ENCODE measurements around the gene TMA16.
A peak's percentile ranks its signal among the peaks of the same experiment; 100 is the strongest.
"Not testable (repeated sequence)": the region's sequence is repeated elsewhere in the genome, so short reads cannot be mapped to it uniquely, and the experiment has no call there.

TMA16 gene

DNA sequence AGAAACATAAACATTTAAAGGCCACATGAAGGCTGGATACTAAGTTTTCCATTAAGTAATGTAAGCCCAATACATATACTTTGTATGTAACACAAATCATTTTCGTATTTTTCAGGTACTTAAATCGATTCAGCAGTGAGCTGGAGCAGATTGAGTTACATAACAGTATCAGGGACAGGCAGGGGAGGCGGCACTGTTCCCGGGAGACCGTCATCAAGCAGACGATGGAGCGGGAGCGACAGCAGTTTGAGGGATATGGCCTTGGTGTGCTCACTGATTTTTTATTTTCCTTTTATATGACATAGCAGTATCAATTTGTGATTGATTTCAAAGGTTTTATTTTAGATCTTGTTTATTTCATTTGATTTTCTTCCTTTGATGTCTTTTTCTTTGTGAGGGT, 20.7 kb downstream of the TMA16 start:
- DNase-seq (ENCODE audit: low read depth in 2 of 2): no peak

DNA sequence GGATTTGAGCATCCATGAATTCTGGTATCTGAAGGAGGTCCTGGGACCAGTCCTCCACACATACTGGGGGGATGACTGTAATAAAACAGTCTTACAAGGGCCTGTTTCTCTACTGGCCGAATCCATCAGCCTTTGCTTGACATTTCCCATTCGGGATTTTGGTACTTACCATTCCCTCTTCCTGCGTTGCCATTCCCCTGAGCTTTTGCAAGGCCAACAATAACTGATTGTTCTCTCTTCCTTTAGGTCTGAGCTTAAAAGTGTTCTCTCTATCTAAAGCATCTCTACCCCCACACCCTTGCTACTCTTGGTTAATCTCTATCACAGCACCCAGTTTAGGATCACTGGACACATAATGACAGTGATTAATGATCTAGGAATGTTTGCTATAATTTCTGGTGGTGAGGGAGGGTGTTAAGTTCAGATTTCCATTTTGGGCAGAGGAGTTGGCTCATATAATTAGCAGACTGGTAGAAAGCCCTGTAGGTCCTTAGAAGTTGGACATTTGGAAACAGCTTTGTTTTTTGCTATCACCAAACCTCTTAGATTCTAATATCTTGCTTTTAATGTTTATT, 29.4 kb downstream of the TMA16 start:
- DNase-seq (ENCODE audit: low read depth in 2 of 2): no peak

DNA sequence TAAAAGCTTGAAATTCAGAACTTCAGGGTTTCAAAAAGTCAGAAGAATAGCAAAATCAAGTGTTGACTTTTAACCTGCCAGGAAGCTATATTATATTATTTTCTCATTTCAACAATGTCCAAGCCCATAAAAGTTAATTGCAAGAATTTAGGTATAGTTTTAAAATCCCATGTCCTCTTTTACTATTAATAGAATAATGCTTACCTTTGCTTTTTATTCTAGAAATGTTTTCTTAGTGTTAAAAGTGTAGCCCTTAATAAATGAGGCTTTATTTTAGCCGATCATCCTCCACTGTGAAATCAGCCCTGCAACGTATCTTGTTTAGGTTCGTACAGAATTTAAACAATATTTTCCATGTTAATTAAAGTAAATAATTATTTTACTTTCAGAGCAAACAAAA, 31.5 kb downstream of the TMA16 start:
- DNase-seq (ENCODE audit: low read depth in 2 of 2): no peak

DNA sequence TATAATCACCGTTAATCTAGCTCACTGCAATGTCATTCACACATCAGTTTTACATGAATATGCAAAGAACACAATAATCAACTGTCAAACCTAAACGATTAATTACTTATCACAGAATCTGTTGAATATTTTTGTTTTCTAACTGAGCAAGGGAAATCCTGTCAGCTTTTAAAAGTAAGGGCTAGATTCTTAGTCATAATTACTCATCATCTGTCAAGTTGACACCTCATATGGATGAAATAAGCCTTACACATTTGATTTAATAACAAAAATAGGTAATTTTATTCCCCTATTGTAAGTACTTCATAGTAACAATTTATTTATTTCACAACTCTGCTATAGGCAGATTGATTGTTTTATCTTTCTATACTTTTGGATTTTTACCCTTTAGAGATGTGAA, 32.7 kb downstream of the TMA16 start:
- no peak for DNase-seq (ENCODE audit: low read depth in 2 of 2)

DNA sequence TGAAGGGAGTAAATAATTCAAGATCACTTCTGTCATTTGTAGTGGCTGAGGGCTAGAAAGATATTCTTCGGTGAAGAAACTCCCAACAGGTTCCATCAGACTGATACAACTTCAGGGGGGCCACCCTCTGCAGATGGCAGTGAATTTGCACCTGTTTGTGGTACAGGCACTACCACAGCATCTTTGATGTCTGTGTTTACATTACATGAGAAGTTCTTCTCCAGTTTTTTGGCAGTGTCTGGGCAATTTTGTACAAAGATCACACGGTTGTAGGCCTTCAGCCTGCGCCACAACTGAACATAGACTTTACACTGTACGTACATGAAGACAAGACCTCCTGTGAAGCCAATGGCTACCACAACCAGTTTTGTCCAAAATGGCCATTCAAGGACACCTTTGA, 34.2 kb downstream of the TMA16 start:
- no peak for DNase-seq (ENCODE audit: low read depth in 2 of 2)

DNA sequence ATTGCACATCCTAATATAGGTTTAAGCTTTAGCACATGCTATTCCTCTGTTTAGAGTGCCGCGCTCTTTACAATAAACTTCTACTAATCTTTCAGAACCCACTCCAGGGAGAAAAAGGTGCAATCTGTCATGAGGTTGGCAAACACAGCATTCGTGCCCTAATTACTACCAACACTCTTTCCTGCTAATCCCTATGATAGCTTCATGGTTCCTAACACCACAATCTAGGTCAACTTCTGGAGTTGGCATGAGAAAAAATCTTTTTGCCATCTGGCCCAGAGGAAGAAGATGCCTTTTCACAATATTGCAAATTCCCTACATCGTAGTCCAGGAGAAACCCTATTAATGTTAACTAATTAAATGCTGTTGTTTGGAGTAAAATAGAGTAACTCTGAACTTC, 39.6 kb downstream of the TMA16 start:
- DNase-seq (ENCODE audit: low read depth in 2 of 2): no peak

DNA sequence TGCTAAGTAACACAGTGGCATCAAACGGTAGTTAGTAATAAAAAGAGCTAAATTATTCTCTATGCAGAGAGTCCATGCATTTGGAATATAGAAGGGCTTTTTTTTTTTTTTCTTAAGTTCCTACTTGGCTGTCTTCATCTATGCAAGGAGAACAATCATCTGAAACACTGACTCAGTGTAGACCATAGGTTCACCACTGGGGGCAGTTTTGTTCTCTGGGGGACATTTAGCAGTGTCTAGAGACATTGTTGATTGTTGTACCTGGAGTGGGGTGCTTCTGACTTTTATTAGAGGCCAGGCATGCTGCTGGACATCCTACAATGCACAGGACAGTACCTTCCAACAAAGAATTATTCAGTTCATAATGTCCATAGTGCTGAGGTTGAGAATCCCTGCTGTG, 41.2 kb downstream of the TMA16 start:
- DNase-seq (ENCODE audit: low read depth in 2 of 2): no peak

DNA sequence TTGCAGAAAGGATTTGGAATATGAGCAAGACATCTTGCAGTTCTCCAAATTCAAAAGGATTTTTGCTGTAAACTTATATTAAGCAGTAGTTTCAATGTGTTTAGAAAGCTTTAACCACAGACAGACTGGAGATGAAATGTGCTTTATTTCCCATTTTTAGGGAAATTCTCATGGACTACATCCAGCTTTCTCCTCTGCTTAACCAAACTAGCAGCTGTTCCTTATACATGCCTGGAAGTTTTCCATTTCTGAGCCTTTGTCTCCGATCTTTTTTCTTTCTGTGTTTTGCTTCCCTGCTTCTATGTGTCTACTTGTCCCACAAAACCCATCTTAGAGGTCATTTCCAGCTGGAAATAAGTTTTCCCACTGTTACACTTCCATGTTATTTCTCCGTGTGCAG, 41.6 kb downstream of the TMA16 start:
- no peak for DNase-seq (ENCODE audit: low read depth in 2 of 2)

DNA sequence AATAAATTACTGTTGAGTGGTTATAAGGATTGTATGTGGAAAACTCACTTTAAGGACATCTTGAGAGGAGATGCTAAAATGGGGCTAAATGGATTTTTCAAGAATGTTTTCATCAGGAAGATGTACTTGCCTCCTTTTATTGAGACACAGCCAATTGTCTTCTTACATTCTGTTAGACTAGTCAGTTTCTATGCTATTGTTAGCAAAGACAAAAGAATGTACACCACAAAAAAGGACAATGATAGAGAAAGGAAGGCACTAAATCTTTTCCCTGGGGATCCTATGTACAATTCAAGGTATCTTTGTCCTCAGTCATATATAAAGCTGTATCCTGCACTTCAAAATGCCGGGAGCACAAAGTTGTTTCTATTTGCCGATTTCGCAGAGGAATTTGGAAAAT, 42.6 kb downstream of the TMA16 start:
- no peak for DNase-seq (ENCODE audit: low read depth in 2 of 2)

DNA sequence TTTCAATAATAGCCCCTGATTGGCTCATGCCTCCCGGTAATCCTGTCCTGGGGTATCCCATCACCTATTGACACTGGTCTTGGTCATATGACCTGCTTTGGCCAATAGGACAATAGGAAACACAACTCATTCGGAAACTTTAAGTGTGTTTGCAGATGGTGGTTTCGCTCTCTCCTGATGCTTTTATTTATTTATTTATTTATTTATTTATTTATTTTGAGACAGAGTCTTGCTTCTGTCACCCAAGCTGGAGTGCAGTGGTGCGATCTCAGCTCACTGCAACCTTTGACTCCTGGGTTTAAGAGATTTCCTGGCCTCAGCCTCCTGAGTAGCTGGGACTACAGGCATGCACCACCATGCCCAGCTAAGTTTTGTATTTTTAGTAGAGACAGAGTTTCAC, 44.3 kb downstream of the TMA16 start:
- DNase-seq (ENCODE audit: low read depth in 2 of 2): not testable (repeated sequence)

DNA sequence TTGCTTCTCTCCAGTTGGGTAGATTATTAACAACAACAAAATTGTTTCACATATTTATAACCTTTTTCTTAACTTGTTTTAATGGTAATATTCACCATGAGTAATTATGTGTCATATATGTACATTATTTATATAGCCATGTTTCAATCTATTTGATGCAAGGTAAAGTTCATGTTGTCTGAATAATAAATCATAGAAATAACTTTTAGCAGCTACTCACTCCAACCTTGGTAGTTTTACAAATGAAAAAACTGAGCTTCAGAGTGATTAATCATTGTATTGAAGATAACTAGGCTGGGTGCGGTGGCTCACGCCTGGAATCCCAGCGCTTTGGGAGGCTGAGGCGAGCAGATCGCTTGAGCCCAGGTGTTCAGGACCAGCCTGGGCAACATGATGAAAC, 46.0 kb downstream of the TMA16 start:
- no peak for DNase-seq (ENCODE audit: low read depth in 2 of 2)

DNA sequence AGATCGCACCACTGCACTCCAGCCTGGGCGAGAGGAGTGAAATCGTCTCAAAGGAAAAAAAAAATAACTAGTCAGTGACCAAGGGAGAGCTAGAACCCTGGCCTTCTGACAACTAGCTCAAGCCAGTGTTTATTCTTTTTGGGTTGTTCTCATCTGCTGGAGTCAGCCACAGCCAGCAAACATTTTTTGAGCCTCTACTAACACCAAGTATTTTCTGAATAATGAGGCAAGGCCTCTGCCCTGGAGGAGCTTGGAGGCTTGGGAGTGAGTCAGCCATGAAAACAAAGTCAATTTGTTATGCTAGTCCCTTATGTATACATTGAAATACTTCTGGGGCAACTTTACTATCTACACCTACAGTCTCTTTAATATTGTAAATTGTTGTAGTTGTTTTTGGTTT, 46.5 kb downstream of the TMA16 start:
- no peak for DNase-seq (ENCODE audit: low read depth in 2 of 2)

DNA sequence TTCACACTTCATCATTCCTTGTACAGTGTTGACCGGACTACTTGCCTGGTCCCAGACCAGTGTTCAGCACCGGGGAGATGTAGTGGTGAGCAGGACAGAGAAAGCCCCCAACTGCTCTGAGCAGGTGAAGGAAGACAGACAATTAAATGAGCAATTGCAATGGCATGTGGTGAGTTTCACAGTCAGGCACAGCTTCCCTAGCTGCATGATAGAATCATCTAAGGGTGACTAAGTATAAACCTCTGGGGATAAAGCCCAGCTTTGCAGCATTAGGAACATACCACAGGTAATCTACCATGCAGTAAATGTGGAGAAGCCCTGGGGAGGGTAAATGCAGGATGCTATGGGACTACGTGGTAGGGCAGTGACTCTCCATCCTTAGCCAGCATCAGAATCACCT, 47.8 kb downstream of the TMA16 start:
- DNase-seq (ENCODE audit: low read depth in 2 of 2): no peak

DNA sequence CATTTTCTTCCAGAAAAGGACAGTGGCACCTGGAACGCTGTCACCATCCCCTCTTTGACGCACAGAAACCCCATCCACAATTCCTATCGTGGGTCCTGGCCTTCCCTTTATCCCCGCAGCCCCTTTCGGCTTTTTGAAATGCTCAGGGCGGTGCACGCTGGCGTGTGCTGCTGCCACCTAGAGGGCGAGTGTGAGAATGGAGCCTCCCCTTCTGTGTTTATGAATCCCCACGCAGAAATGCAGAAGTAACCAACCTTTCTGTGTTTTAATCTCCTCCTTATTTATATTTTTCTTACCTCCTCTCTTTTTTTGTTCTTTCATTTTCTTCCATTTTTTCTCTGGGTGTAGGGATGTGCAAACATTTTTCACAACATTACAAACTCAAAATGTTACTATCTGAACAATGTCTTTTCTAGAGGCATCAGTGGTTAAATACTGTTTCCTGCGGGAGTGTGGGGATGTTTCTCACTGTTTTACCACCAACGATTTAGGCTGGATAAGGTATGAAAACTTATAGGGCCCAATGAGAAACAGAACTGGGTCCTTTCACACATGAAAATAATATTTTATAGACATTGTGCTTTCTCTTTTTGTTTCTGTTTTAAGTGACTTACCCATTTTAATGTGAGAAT, 50.0 kb downstream of the TMA16 start:
- peak; percentile 42 to 55 for DNase-seq (ENCODE audit: low read depth in 2 of 2)

DNA sequence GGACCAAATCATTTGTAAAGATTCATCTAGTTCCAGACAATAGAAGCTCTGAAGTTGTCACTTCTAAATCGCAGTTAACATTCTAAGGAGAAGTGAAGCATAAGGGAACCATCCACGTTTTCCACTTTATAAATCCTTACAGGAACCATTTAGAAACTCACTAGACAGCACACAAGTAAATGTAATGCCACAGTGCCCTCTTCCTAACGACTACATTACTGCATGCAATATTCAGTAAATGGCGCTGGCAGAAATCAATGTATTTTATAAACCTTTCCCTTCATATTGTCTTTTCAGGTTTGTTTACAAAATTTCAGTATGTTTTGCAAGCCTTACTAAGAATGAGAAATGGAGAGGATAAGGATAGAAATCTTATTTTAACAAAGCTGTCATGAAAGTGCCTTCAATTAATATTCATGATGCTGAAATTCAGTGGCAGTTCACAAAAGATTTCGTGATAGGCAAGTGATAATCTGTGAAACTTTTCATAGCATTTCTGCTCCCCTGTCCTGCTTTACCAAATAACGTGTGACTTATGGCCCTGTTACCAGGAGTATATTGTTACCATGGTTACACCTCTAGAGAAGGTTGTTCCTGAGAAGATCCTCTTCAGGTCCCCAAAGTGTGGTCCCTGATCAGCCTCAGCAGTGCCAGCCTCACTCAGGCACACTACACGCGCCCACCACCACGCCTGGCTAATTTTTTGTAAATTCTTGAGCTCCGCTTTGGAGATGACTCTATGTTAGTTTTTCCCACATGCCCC, 54.2 kb downstream of the TMA16 start:
- no peak for DNase-seq (ENCODE audit: low read depth in 2 of 2)

DNA sequence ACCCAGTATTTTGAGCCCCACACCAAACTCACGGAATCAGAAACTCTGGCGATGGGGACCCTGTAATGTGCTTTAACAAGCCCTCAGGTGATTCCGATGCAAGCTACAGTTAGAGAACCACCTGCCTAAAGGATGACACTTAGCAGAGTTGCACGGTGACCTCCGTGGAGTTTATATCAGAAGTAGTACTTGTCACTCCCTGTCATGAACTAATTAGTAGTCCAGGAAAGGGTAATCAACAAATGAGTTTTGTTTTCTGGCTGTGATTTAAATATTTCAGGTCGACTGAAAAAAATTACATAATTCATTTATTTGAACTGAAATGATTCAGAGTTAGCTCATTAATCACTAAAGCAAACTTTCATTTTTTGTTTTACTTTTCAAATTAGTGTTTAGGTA, 56.4 kb downstream of the TMA16 start:
- DNase-seq (ENCODE audit: low read depth in 2 of 2): no peak

DNA sequence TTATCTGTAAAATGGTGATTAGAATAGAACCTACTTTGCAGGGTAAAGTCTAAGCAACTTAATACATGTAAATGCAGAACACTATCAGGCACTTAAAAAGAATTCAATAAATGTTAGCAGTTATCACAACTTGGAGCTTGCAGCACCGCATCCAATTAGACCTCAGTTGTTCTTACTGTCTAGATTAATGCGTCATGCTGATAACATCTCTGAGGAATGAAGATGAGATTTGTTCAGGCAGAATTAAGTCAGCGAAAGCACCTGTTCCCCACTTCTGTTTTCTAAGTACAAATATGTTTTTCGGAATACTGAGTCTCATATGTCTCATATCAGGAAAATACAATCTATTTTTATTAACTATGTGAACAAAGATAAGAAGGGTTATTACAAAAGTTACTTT, 58.7 kb downstream of the TMA16 start:
- no peak for DNase-seq (ENCODE audit: low read depth in 2 of 2)

DNA sequence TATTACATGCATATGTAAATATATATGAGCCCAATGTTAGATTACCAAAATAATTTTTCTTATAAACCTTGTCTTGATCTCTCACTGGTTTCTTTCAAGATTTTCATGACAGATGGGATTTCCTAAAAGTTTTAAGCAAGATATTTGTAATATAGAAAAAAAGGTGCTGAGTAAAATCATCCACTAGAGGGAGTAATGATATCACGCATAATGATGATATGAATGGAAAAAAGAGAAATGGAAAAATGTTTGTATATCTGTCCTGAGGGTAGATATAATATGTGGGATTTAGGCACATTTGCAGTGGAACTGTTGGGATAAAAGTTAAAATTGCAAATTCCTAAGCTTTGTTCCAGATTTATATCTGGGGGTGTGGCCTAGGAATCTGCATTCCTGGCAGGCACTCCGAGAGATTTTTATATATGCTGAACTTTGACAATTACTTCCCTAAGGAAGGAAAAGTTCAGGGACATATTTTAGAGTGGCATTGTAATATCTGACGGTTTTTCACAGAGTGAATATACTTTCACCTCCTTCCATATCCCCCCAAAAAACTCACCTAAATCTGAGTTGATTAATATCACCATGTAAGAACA, 60.5 kb downstream of the TMA16 start:
- no peak for DNase-seq (ENCODE audit: low read depth in 2 of 2)

DNA sequence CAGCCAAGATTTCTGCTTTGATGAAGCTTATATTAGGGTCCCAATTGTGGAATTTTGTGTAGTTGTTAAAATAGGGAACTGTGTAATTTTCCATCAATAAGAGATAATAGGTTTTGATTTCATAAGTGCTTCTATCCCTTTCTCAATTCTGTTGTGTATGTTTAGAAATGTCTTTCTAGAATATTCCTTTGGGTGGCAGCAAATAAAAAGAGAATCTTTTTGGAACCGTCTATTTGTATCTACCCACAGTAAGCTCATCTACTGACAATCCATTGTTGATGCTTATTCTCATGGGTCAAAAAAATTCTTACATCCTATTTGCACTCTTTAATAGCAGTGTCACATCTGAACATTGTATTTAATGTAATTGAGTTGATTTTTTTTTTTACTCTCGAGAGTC, 61.7 kb downstream of the TMA16 start:
- no peak for DNase-seq (ENCODE audit: low read depth in 2 of 2)

DNA sequence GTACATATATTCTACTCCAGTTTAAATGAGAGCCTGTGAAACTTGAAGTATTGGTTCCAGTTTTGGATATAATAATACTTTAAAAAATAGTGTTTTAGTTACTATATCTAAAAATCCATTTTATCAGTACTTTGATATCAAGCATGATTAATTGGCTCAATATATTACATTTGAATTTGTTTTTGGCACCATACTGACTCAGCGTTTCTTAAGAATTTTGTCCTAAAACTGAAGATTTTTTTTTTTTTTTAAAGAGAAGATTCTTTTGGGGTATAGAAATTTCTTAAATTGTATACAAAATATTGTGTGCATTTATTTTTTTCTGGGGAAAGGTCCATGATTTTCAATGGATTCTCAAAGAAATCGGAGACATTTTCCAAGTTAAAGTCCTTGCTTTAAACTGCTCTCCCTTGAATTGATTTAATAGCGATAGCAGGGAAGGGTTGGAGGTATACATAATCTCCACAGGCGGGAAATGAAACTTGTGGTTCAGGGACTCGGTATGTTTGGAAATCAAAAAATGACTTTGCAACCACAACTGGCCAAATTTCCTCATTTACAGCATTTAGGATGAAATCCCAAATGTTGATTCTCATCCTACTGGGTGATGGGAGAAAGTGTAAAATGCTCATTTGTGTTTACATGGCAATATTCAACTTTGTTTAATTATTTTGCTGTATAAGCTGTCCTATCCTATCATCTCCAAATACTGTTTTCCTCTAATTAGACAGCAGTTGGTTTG, 62.3 kb downstream of the TMA16 start:
- DNase-seq (ENCODE audit: low read depth in 2 of 2): no peak

DNA sequence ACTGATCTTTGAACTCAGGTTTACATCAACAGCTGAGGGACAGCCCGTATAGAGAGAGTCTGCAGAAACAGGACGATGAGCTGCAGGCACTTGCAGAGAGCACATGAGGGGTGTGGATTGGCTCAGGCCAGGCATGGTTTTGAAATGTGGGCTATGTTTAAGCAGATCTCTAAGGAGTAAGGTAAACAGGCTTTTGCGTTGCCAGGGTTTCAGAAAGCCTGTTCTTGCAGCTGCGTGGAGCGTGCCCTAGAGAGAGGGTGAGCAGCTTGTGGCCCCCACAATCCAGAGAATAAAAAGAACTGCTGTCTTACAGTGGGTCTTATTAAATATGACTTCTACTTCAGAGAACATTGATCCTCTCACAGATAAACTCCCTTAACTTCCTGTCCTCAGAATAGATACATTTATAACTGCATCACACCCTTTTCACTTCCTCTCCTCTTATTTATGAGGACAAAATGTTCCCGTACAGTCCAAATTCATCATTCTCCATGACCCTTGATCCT, 64.1 kb downstream of the TMA16 start:
- no peak for DNase-seq (ENCODE audit: low read depth in 2 of 2)

DNA sequence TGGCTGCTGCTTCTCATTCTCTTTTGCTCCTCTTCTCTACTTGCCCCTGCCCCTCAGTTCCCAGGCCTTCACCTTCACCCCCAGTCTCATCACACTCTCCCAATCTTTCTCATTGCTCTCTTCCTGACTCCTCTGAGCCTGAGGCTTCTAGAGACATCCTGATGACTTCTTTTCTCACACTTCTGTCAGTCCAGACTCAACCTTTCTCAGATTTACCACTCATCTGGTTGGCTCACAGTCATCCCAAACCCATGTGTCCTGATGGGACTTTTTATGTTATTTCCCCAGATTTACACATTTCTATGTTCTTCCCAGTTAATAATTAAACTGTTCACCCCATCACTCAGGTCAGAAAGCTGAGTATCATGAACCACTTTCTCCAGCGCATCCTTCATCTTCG, 68.0 kb downstream of the TMA16 start:
- no peak for DNase-seq (ENCODE audit: low read depth in 2 of 2)

Data from stimulated activated CD8-positive, alpha-beta memory T cell treated with anti-CD3 and anti-CD28 coated beads, Interleukin-2, amount 100 ng/mL, for 48 hours (primary cell).